ENCODE results near the gene COPS3. TPM values are rescaled to one million over a fixed set of nuclear protein-coding genes. Genes with fewer than 3 reads are reported as not detected.

Gene COPS3
- total and polyA plus RNA-seq, 2 donors (not counting 1 experiment from before 2014, with no cell fraction given), result 62.3 to 80.6 TPM

GRCh38 chr17:17207998-17208397, 73.0 kb downstream of the COPS3 start:
- Histone ChIP-seq H3K27me3 (ENCODE audit: control insufficient read depth, insufficient read depth, low read length) (no peaks in the 10 kb centered on the region), H4K20me1 (ENCODE audit: control insufficient read depth, extremely low read depth, insufficient read depth, low read length) (no peaks in the 10 kb centered on the region), H3K9me3 (ENCODE audit: control insufficient read depth, insufficient read depth, low read depth, low read length) (no peaks in the 10 kb centered on the region), H3K79me2 (ENCODE audit: control insufficient read depth, insufficient read depth, low read length) (peaks cover 9% of the 10 kb centered on the region), H3K27ac (ENCODE audit: insufficient read depth, low read length) (no peak overlapping the region), H3K4me1 (ENCODE audit: control insufficient read depth, extremely low read depth, insufficient read depth, low read length) (peaks cover 6% of the 10 kb centered on the region), H3K4me2 (ENCODE audit: extremely low read depth, insufficient read depth, low read length) (no peak overlapping the region), H3K4me3 (replicated peaks in 1 of 4; ENCODE audit: control extremely low read depth in 1 of 4, insufficient read depth in 1 of 4, low read depth in 3 of 4, low read length in 4 of 4) (no peak overlapping the region), H3K9ac (ENCODE audit: insufficient read depth, low read length) (no peak overlapping the region), H2AFZ (ENCODE audit: low read length) (no peak overlapping the region), H3K36me3 (ENCODE audit: control insufficient read depth, insufficient read depth, low read length) (peaks cover 6% of the 10 kb centered on the region)
- TF ChIP-seq CTCF (conservative IDR thresholded peaks at IDR 0.05 in 1 of 2, IDR thresholded peaks at IDR 0.05 in 1 of 2; ENCODE audit: low read depth in 1 of 2, low read length in 2 of 2), result no peak
- TF ChIP-seq EZH2 (IDR thresholded peaks at IDR 0.05; ENCODE audit: low read length, missing control alignments), result no peak
- DNase-seq (ENCODE audit: low read depth in 2 of 2), result no peak

- H2AFZ ChIP-seq (ENCODE audit: low read length), result peak overlapping the region; percentile 38
- H3K27ac ChIP-seq (ENCODE audit: insufficient read depth, low read length), result peak overlapping the region; percentile 17
Observed at GRCh38 chr17:17206913-17207335, 74.1 kb downstream of the COPS3 start.

More at GRCh38 chr17:17206913-17207335, 74.1 kb downstream of the COPS3 start:
- Histone ChIP-seq H3K4me3 (replicated peaks in 1 of 4; ENCODE audit: control extremely low read depth in 1 of 4, insufficient read depth in 1 of 4, low read depth in 3 of 4, low read length in 4 of 4) (no peak overlapping the region), H3K9ac (ENCODE audit: insufficient read depth, low read length) (peak overlapping the region; percentile 26), H3K79me2 (ENCODE audit: control insufficient read depth, insufficient read depth, low read length) (peaks cover 9% of the 10 kb centered on the region), H4K20me1 (ENCODE audit: control insufficient read depth, extremely low read depth, insufficient read depth, low read length) (no peaks in the 10 kb centered on the region), H3K4me1 (ENCODE audit: control insufficient read depth, extremely low read depth, insufficient read depth, low read length) (peaks cover 6% of the 10 kb centered on the region), H3K4me2 (ENCODE audit: extremely low read depth, insufficient read depth, low read length) (peak overlapping the region; percentile 69), H3K9me3 (ENCODE audit: control insufficient read depth, insufficient read depth, low read depth, low read length) (no peaks in the 10 kb centered on the region), H3K27me3 (ENCODE audit: control insufficient read depth, insufficient read depth, low read length) (no peaks in the 10 kb centered on the region), H3K36me3 (ENCODE audit: control insufficient read depth, insufficient read depth, low read length) (peaks cover 3% of the 10 kb centered on the region)
- no peak for DNase-seq (ENCODE audit: low read depth in 2 of 2)
- TF ChIP-seq EZH2 (IDR thresholded peaks at IDR 0.05; ENCODE audit: low read length, missing control alignments) (no peak), CTCF (conservative IDR thresholded peaks at IDR 0.05 in 1 of 2, IDR thresholded peaks at IDR 0.05 in 1 of 2; ENCODE audit: low read depth in 1 of 2, low read length in 2 of 2) (no peak)

All from fibroblast of lung (primary cell).